ENCODE measurements around the gene SYNE1.
"Not testable (repeated sequence)": the region's sequence is repeated elsewhere in the genome, so short reads cannot be mapped to it uniquely, and the experiment has no call there.

The SYNE1 gene

DNA sequence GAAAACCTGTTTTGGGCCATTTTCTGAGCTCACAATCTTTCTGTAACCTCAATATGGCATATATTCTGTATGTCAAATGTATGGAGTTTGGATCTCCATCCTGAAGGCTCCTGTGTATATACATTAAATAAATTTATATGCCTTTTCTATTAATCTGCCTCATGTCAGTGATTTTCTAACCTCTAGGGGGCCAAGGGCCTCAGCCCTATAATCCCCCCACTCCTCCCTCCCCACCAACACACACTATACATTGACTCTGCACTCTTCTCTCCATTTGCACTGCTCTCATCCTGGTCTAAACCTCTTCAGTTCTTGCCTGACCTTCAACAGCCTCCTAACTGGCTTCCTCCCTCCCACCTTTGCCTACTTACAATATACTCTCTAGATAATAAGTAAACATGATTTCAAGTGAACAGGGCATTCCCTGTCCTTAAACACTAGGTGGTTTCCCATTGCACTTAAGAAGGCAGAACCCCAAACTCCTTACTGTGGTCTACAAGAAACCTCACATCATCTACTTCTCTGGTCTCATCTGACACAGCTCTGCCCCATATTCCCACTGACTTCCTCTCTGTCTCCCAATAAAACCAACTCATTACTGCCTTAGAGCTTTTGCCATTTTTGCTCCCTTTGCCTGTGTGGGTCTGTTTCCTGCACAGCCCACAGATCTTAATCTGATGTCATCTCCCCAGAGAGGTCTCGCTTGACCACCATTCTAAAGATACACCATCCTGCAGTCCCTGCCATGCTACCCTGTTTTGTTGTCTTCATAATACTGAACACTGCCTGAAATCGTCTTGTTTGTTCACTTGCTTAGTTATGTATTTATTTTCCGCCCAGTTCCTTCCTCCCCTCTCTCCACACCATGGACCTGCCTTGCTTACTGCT lies 213.7 kb downstream of the SYNE1 start:
- TF ChIP-seq GABPA (IDR thresholded peaks at IDR 0.05; ENCODE audit: low read depth) (no peak), SPI1 (IDR thresholded peaks at IDR 0.05; ENCODE audit: borderline replicate concordance, low read depth) (no peak), POLR2AphosphoS5 (IDR thresholded peaks at IDR 0.05; ENCODE audit: low read depth) (no peak)
- TF ChIP-seq, protein P1, sequence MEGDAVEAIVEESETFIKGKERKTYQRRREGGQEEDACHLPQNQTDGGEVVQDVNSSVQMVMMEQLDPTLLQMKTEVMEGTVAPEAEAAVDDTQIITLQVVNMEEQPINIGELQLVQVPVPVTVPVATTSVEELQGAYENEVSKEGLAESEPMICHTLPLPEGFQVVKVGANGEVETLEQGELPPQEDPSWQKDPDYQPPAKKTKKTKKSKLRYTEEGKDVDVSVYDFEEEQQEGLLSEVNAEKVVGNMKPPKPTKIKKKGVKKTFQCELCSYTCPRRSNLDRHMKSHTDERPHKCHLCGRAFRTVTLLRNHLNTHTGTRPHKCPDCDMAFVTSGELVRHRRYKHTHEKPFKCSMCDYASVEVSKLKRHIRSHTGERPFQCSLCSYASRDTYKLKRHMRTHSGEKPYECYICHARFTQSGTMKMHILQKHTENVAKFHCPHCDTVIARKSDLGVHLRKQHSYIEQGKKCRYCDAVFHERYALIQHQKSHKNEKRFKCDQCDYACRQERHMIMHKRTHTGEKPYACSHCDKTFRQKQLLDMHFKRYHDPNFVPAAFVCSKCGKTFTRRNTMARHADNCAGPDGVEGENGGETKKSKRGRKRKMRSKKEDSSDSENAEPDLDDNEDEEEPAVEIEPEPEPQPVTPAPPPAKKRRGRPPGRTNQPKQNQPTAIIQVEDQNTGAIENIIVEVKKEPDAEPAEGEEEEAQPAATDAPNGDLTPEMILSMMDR (IDR thresholded peaks at IDR 0.05; ENCODE audit: insufficient read depth, low read length), result no peak
- TF ChIP-seq, protein P2, sequence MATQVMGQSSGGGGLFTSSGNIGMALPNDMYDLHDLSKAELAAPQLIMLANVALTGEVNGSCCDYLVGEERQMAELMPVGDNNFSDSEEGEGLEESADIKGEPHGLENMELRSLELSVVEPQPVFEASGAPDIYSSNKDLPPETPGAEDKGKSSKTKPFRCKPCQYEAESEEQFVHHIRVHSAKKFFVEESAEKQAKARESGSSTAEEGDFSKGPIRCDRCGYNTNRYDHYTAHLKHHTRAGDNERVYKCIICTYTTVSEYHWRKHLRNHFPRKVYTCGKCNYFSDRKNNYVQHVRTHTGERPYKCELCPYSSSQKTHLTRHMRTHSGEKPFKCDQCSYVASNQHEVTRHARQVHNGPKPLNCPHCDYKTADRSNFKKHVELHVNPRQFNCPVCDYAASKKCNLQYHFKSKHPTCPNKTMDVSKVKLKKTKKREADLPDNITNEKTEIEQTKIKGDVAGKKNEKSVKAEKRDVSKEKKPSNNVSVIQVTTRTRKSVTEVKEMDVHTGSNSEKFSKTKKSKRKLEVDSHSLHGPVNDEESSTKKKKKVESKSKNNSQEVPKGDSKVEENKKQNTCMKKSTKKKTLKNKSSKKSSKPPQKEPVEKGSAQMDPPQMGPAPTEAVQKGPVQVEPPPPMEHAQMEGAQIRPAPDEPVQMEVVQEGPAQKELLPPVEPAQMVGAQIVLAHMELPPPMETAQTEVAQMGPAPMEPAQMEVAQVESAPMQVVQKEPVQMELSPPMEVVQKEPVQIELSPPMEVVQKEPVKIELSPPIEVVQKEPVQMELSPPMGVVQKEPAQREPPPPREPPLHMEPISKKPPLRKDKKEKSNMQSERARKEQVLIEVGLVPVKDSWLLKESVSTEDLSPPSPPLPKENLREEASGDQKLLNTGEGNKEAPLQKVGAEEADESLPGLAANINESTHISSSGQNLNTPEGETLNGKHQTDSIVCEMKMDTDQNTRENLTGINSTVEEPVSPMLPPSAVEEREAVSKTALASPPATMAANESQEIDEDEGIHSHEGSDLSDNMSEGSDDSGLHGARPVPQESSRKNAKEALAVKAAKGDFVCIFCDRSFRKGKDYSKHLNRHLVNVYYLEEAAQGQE (IDR thresholded peaks at IDR 0.05; ENCODE audit: insufficient replicate concordance, low read depth), result no peak

DNA sequence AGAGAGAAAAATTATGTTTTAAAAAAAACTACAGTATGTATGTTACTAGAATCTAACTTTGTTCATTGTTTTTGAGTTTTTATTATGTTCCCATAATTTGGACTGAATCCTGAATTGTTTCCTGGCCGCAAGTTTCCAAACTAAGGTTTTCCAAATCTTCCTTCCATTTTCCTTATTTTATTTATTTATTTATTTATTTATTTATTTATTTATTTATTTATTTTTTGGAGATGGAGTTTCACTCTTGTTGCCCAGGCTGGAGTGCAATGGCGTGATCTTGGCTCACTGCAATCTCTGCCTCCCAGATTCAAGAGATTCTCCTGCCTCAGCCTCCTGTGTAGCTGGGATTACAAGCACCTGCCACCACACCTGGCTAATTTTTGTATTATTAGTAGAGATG lies 215.7 kb downstream of the SYNE1 start:
- H3K4me3 ChIP-seq (replicated peaks; ENCODE audit: insufficient read depth, low read length); H3K27ac ChIP-seq (replicated peaks); H3K27me3 ChIP-seq (ENCODE audit: insufficient read depth, poor library complexity, severe bottlenecking); DNase-seq (ENCODE audit: low read depth in 1 of 2, low spot score in 1 of 2): not testable (repeated sequence)

More for the DNA sequence above, 213.7 kb downstream of the SYNE1 start:
- Histone ChIP-seq H3K27me3 (ENCODE audit: insufficient read depth, poor library complexity, severe bottlenecking) (no peaks in the 10 kb centered on the region), H3K4me3 (replicated peaks; ENCODE audit: insufficient read depth, low read length) (no peak overlapping the region), H3K27ac (replicated peaks) (no peak overlapping the region)
- no peak for DNase-seq (ENCODE audit: low read depth in 1 of 2, low spot score in 1 of 2)

DNA sequence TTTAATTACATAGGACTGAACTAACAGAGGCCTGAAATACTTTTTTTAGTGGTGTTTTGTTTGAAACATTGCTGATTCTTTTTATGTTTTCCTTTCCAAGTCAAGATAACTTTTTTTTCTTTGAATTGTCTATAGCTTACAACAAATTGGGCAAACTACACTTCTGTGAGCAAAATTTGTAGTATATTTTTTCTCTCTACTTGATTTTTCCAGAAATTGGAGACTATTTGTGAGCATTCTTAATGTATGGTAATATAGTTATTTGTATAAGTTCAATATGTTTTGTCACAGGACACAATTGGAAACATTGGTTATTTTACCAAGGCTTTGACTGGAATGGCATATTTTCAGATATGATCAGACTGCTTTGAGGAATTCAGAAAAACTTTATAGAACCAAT lies 216.5 kb downstream of the SYNE1 start:
- H3K27ac ChIP-seq (replicated peaks), result no peak overlapping the region
- H3K4me3 ChIP-seq (replicated peaks; ENCODE audit: insufficient read depth, low read length), result no peak overlapping the region
- DNase-seq (ENCODE audit: low read depth in 1 of 2, low spot score in 1 of 2), result no peak
- TF ChIP-seq SPI1 (IDR thresholded peaks at IDR 0.05; ENCODE audit: borderline replicate concordance, low read depth) (no peak), GABPA (IDR thresholded peaks at IDR 0.05; ENCODE audit: low read depth) (no peak), POLR2AphosphoS5 (IDR thresholded peaks at IDR 0.05; ENCODE audit: low read depth) (no peak)
- TF ChIP-seq, protein P2 (IDR thresholded peaks at IDR 0.05; ENCODE audit: insufficient replicate concordance, low read depth), result no peak
- TF ChIP-seq, protein P1 (IDR thresholded peaks at IDR 0.05; ENCODE audit: insufficient read depth, low read length), result no peak
- no peaks in the 10 kb centered on the region for H3K27me3 ChIP-seq (ENCODE audit: insufficient read depth, poor library complexity, severe bottlenecking)

DNA sequence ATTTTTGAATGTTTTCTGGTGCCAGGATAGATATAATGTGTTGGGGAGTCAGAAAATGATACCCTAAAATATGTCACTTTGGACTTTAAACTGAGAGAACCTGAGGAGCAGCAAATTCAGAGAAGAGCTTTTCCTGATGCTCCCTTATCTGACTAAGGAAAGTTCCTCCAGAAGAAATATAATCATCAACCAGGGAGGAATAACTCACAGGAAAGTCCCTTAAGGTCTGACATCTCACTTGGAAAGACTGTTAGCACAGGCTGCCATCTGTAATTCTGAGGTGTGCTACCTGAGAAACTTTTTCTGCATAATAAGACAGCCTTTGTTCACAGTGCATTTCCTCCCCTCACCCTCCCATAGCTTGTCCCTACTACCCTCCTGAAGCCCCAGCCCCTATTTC lies 218.6 kb downstream of the SYNE1 start:
- H3K27me3 ChIP-seq (ENCODE audit: insufficient read depth, poor library complexity, severe bottlenecking), result no peaks in the 10 kb centered on the region
- TF ChIP-seq, protein P1 (IDR thresholded peaks at IDR 0.05; ENCODE audit: insufficient read depth, low read length), result no peak
- no peak for TF ChIP-seq POLR2AphosphoS5 (IDR thresholded peaks at IDR 0.05; ENCODE audit: low read depth)
- TF ChIP-seq, protein P2 (IDR thresholded peaks at IDR 0.05; ENCODE audit: insufficient replicate concordance, low read depth), result no peak
- DNase-seq (ENCODE audit: low read depth in 1 of 2, low spot score in 1 of 2), result no peak

More for the DNA sequence above, 218.6 kb downstream of the SYNE1 start:
- H3K27ac ChIP-seq (replicated peaks), result no peak overlapping the region
- H3K4me3 ChIP-seq (replicated peaks; ENCODE audit: insufficient read depth, low read length), result no peak overlapping the region

Measured in HL-60 (cell line).